Measurements from ENCODE around the gene KMT5B. TPM values are rescaled to one million over a fixed set of nuclear protein-coding genes. Genes with fewer than 3 reads are reported as not detected.

The KMT5B gene
- total RNA-seq, 1 experiment from 2014 or later = 45.7 TPM

DNA sequence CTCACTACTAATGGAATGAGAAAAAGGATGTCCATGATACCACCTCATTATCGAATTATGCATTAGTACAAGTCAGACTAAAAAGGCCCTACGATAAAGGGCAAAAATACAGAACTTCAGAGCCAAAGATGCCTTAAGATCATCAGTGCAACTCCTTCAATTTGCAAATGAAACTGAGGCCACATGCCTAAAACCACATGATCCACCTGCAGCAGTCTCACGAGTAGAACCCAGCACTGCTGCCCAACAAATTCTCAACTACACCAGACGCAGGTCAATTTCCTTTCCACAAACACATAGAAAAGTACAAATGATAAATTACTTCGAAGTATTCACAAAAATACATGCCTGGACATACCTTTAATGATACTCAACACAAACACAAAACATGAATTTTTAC is 20.1 kb downstream of the KMT5B start:
- peaks cover 10% of the 10 kb centered on the region; the same call in 1 of the 2 replicates for H3F3A ChIP-seq (ENCODE audit: insufficient read depth, low read depth)
- no peak overlapping the region for H2AFZ ChIP-seq
- peaks cover 10% of the 10 kb centered on the region; the same call in 1 of the 2 replicates for H3K4me1 ChIP-seq (replicated peaks; ENCODE audit: insufficient read depth)
- peaks cover 93% of the 10 kb centered on the region for H3K79me2 ChIP-seq (ENCODE audit: low read depth)
- H3K27me3 ChIP-seq (ENCODE audit: insufficient read depth, low read depth) = no peaks in the 10 kb centered on the region
- H3K9me2 ChIP-seq (ENCODE audit: insufficient read depth) = no peaks in the 10 kb centered on the region
- no peaks in the 10 kb centered on the region for H3K9me3 ChIP-seq (ENCODE audit: insufficient read depth, low read depth)
- H3K4me3 ChIP-seq = no peak overlapping the region
- peaks cover 63% of the 10 kb centered on the region for H4K20me1 ChIP-seq (ENCODE audit: insufficient read depth)
- no peaks in the 10 kb centered on the region for H3K36me3 ChIP-seq (ENCODE audit: low read depth)
- ChIA-PET CTCF (interaction anchor here (1.0 kb wide), 1 partner anchor 149 kb away, joined by 24 read pairs; no protein-coding TSS in a partner anchor), POLR2A (ENCODE audit: unreplicated experiment) (no interaction called here)
- no peak overlapping the region for H3K27ac ChIP-seq
- BruUV-seq (replicated peaks) = no TSS peak
- DNase-seq = peak in 1 of 2 experiments; percentile 32
- TF ChIP-seq EZH2 (IDR thresholded peaks at IDR 0.05; ENCODE audit: low read depth) = no peak
- TF ChIP-seq, protein P1, sequence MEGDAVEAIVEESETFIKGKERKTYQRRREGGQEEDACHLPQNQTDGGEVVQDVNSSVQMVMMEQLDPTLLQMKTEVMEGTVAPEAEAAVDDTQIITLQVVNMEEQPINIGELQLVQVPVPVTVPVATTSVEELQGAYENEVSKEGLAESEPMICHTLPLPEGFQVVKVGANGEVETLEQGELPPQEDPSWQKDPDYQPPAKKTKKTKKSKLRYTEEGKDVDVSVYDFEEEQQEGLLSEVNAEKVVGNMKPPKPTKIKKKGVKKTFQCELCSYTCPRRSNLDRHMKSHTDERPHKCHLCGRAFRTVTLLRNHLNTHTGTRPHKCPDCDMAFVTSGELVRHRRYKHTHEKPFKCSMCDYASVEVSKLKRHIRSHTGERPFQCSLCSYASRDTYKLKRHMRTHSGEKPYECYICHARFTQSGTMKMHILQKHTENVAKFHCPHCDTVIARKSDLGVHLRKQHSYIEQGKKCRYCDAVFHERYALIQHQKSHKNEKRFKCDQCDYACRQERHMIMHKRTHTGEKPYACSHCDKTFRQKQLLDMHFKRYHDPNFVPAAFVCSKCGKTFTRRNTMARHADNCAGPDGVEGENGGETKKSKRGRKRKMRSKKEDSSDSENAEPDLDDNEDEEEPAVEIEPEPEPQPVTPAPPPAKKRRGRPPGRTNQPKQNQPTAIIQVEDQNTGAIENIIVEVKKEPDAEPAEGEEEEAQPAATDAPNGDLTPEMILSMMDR (conservative IDR thresholded peaks at IDR 0.05) = no peak
- H3K4me2 ChIP-seq = no peak overlapping the region
- intact Hi-C loops (cut with micrococcal nuclease; ENCODE audit: unreplicated experiment) = no loop called here

DNA sequence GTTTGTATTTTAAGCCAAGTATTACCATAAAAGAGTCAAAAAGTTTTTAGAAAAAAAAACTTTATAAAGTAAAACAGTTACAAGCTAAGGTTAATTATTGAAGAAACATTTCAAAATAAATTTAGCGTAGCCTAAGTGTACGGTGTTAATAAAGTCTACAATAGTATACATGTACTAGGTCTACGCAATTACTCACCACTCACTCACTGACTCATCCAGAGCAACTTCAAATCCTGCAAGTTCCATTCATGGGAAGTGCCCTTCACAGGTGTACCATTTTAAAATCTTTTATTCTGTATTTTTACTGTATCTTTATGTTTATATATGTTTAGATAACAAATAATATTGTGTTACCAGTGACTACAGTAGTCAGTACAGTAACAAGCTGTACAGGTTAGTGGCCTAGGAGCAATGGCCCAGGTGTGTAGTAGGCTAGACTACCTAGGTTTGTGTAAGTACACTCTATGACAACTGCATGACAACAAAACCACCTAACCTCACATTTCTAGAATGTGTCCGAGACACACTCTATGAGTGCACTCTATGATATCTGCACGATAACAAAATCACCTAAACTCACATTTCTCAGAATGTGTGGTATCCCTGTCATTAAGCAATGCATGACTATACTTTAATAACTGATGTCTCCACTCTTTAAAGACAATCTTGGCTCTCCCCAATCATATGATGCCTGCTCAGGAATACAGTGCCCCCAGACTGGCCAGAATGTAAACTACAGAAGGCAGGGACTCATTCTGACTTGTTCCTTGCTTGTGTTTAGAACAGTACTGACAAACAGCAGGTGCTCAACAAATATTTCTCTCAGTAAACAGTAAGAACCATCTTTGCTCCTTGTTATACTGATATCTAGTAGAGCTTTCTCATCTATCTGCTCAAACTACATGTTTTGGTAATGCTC is 21.2 kb downstream of the KMT5B start:
- intact Hi-C loops (cut with micrococcal nuclease; ENCODE audit: unreplicated experiment) = no loop called here
- DNase-seq = peak in 1 of 2 experiments; percentile 35
- Histone ChIP-seq H3F3A (ENCODE audit: insufficient read depth, low read depth) (peaks cover 10% of the 10 kb centered on the region; the same call in 1 of the 2 replicates), H3K36me3 (ENCODE audit: low read depth) (peaks cover 5% of the 10 kb centered on the region), H3K4me1 (replicated peaks; ENCODE audit: insufficient read depth) (peaks cover 10% of the 10 kb centered on the region; the same call in 1 of the 2 replicates), H3K27me3 (ENCODE audit: insufficient read depth, low read depth) (no peaks in the 10 kb centered on the region), H3K9me2 (ENCODE audit: insufficient read depth) (no peaks in the 10 kb centered on the region), H3K79me2 (ENCODE audit: low read depth) (peaks cover 85% of the 10 kb centered on the region), H4K20me1 (ENCODE audit: insufficient read depth) (peaks cover 60% of the 10 kb centered on the region), H2AFZ (no peak overlapping the region), H3K9me3 (ENCODE audit: insufficient read depth, low read depth) (no peaks in the 10 kb centered on the region), H3K4me3 (no peak overlapping the region), H3K4me2 (no peak overlapping the region), H3K27ac (peak overlapping the region; percentile 22; the same call in 1 of the 2 replicates)
- POLR2A ChIA-PET (ENCODE audit: unreplicated experiment) = interaction anchor here (0.5 to 0.7 kb wide), 2 partner anchors 12 to 162 kb away, joined by 4 read pairs; no protein-coding TSS in a partner anchor
- BruUV-seq (replicated peaks) = no TSS peak
- TF ChIP-seq, protein P1 (conservative IDR thresholded peaks at IDR 0.05) = no peak
- TF ChIP-seq EZH2 (IDR thresholded peaks at IDR 0.05; ENCODE audit: low read depth) = no peak
- CTCF ChIA-PET = interaction anchor here (0.6 kb wide), 1 partner anchor 246 kb away, joined by 3 read pairs; no protein-coding TSS in a partner anchor

DNA sequence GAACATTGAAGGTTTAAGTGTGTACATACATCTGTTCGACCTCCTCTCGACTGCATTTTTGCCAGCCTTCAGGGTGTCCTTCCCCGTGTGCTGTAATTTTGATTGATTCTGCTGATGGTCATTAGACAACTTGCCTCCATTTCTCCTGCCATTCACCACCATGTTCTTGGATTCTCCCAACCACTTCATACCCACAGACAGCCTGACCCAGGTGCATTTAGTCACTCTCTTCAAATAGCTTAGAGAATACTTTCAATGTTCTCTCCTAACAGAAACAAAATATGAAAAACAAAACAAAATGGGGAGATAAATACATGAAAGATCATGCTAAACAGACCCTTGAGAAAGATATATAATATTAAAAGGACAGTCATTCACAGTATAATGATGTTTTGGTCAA is 23.2 kb downstream of the KMT5B start:
- Histone ChIP-seq H3K9me2 (ENCODE audit: insufficient read depth) (no peaks in the 10 kb centered on the region), H2AFZ (no peak overlapping the region), H3K27ac (no peak overlapping the region), H3K4me2 (no peak overlapping the region), H4K20me1 (ENCODE audit: insufficient read depth) (peaks cover 55% of the 10 kb centered on the region), H3K79me2 (ENCODE audit: low read depth) (peaks cover 76% of the 10 kb centered on the region), H3F3A (ENCODE audit: insufficient read depth, low read depth) (peaks cover 7% of the 10 kb centered on the region; the same call in 1 of the 2 replicates), H3K27me3 (ENCODE audit: insufficient read depth, low read depth) (no peaks in the 10 kb centered on the region), H3K4me3 (no peak overlapping the region), H3K9me3 (ENCODE audit: insufficient read depth, low read depth) (no peaks in the 10 kb centered on the region), H3K4me1 (replicated peaks; ENCODE audit: insufficient read depth) (peaks cover 10% of the 10 kb centered on the region; the same call in 1 of the 2 replicates), H3K36me3 (ENCODE audit: low read depth) (peaks cover 16% of the 10 kb centered on the region)
- no peak for DNase-seq
- no TSS peak for BruUV-seq (replicated peaks)
- intact Hi-C loops (cut with micrococcal nuclease; ENCODE audit: unreplicated experiment) = no loop called here
- TF ChIP-seq, protein P1 (conservative IDR thresholded peaks at IDR 0.05) = no peak
- no peak for TF ChIP-seq EZH2 (IDR thresholded peaks at IDR 0.05; ENCODE audit: low read depth)
- POLR2A ChIA-PET (ENCODE audit: unreplicated experiment) = no interaction called here
- CTCF ChIA-PET = no interaction called here

All from PC-9 (cell line).